Keratinocyte (primary cell): Measurements from ENCODE around the gene PDZRN3. TPM values are rescaled to one million over a fixed set of nuclear protein-coding genes. Genes with fewer than 3 reads are reported as not detected.

ENCODE experiments used
- DNase-seq: peaks from one replicate; pipeline ENCODE4 v3.0.0-alpha.2; 2011; ENCODE audit warnings: low read depth, missing footprints, low spot score
- FAIRE-seq: peaks from 2 replicates; lab custom pipeline; 2011; peaks lifted over from hg19 to GRCh38; lab: Jason Lieb, UNC
- H2AFZ ChIP-seq: 2 replicates; pipeline ENCODE4 v1.6.0; 2012; ENCODE audit warnings: low read length, control low read depth, inconsistent platforms; ENCODE audit not compliant: control insufficient read depth
- H3K27ac ChIP-seq: 2 replicates; pipeline ENCODE4 v1.5.1; 2011; ENCODE audit warnings: low read length; ENCODE audit not compliant: control insufficient read depth, insufficient read depth
- H3K27me3 ChIP-seq: 3 replicates; pipeline ENCODE4 v1.6.0; 2011; ENCODE audit warnings: low read length; ENCODE audit not compliant: control insufficient read depth, insufficient read depth; ENCODE audit errors: extremely low read depth
- H3K36me3 ChIP-seq, 2 experiments: 2 replicates in 1 of 2; 3 replicates in 1 of 2; pipeline ENCODE4 v1.5.1; 2011; ENCODE audit warnings: low read length in 2 of 2, mild to moderate bottlenecking in 1 of 2; ENCODE audit not compliant: control insufficient read depth in 2 of 2, insufficient read depth in 2 of 2; ENCODE audit errors: extremely low read depth in 1 of 2
- H3K4me1 ChIP-seq: 3 replicates; pipeline ENCODE4 v1.5.1; 2011; ENCODE audit warnings: low read length; ENCODE audit not compliant: control insufficient read depth, insufficient read depth; ENCODE audit errors: extremely low read depth
- H3K4me2 ChIP-seq: 3 replicates; pipeline ENCODE4 v1.6.0; 2011; ENCODE audit warnings: low read depth, low read length; ENCODE audit not compliant: control insufficient read depth, insufficient read depth; ENCODE audit errors: extremely low read depth
- H3K4me3 ChIP-seq, 3 experiments: fragments of 200-600 bp in 1 of 3; sonication (generic) in 1 of 3; 2 replicates in 2 of 3; 3 replicates in 1 of 3; pipeline ENCODE4 v1.5.1; 2011 to 2016; ENCODE audit warnings: low read length in 3 of 3, mild to moderate bottlenecking in 3 of 3, control low read depth in 2 of 3, inconsistent platforms in 1 of 3, low read depth in 1 of 3, mixed read lengths in 1 of 3, mixed run types in 1 of 3, moderate library complexity in 1 of 3; ENCODE audit not compliant: control insufficient read depth in 2 of 3, insufficient read depth in 2 of 3; ENCODE audit errors: extremely low read depth in 1 of 3
- H3K79me2 ChIP-seq: 2 replicates; pipeline ENCODE4 v1.6.0; 2012; ENCODE audit warnings: low read length; ENCODE audit not compliant: control insufficient read depth, insufficient read depth
- H3K9ac ChIP-seq: 3 replicates; pipeline ENCODE4 v1.6.0; 2011; ENCODE audit warnings: low read length; ENCODE audit not compliant: control insufficient read depth, insufficient read depth; ENCODE audit errors: extremely low read depth
- H3K9me1 ChIP-seq: 3 replicates; pipeline ENCODE4 v1.6.0; 2011; ENCODE audit warnings: low read length; ENCODE audit not compliant: control insufficient read depth, insufficient read depth; ENCODE audit errors: extremely low read depth
- H3K9me3 ChIP-seq: 2 replicates; pipeline ENCODE4 v1.5.1; 2012; ENCODE audit warnings: low read depth, low read length; ENCODE audit not compliant: control insufficient read depth
- H4K20me1 ChIP-seq: 3 replicates; pipeline ENCODE4 v1.6.0; 2011; ENCODE audit warnings: low read length; ENCODE audit not compliant: control insufficient read depth, insufficient read depth; ENCODE audit errors: extremely low read depth
- EZH2 ChIP-seq: IDR thresholded peaks from one replicate; pipeline ENCODE4 v1.6.1; 2012; ENCODE audit warnings: inconsistent platforms, mild to moderate bottlenecking, low read length, moderate library complexity
- dilution Hi-C: fragments of 300-500 bp; cut with MboI; formaldehyde crosslinking; loops from one replicate; pipeline ENCODE4 v1.7.0; 2020; ENCODE audit warnings: low sequenced_read_pairs; ENCODE audit not compliant: extremely low pct_ligation_motif_present
- polyA plus RNA-seq, 5 experiments: library from polyadenylated mRNA; depleted of rRNA in 3 of 5; stranded (reverse) in 3 of 5; stranded (forward) in 1 of 5; unstranded in 1 of 5; fragments of >200 nt; gene quantifications; 1 replicate in 1 of 5; 2 replicates in 3 of 5; 3 replicates in 1 of 5; pipeline versions ENCODE4 v1.2.1 to v1.2.3, GENCODE V29; 2011 to 2012; ENCODE audit warnings: missing spikeins in 2 of 5, low read depth in 1 of 5, low replicate concordance in 1 of 5
- TF ChIP-seq, protein P1 (sequence below), 3 experiments: IDR thresholded peaks in 1 of 3; conservative IDR thresholded peaks in 1 of 3; optimal IDR thresholded peaks in 1 of 3; 2 replicates in 2 of 3; 3 replicates in 1 of 3; pipeline versions ENCODE3 to v1.5.1; 2011; ENCODE audit warnings: low read length in 3 of 3, mild to moderate bottlenecking in 3 of 3, moderate library complexity in 2 of 3, control low read depth in 1 of 3, inconsistent platforms in 1 of 3; ENCODE audit not compliant: insufficient read depth in 2 of 3; ENCODE audit errors: extremely low read depth in 1 of 3

Gene PDZRN3
- polyA plus RNA-seq, 1 donor (not counting 4 experiments of a cell fraction or from before 2014, with no cell fraction given) = not detected

DNA sequence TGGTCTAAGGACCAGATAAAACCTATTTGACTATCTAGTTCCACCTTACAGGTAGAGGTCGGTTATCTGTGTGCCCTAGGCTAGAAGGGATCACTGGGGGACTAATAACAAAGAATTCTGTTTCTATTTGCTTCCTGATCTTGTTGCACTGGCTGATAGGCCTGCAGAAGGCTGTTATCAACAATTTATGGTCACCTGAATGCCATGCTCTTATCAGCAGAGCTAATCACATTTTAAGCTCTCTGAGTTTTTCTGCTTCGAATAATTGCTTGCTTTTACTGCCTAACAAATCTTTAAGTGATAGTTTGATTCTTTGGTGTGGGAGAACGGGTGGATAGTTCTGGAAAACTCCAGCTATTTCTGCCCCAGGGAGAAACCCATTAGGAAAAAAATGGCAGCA, 263.1 kb downstream of the PDZRN3 start:
- Histone ChIP-seq H3K4me2 (no peak overlapping the region), H3K4me1 (no peaks in the 10 kb centered on the region), H2AFZ (no peak overlapping the region), H3K9ac (no peak overlapping the region), H3K4me3 (no peak overlapping the region), H3K36me3 (no peaks in the 10 kb centered on the region), H3K9me3 (no peaks in the 10 kb centered on the region), H3K27me3 (no peaks in the 10 kb centered on the region), H3K79me2 (no peaks in the 10 kb centered on the region), H3K9me1 (no peaks in the 10 kb centered on the region), H4K20me1 (no peaks in the 10 kb centered on the region), H3K27ac (no peak overlapping the region)
- TF ChIP-seq EZH2 = no peak
- TF ChIP-seq, protein P1, sequence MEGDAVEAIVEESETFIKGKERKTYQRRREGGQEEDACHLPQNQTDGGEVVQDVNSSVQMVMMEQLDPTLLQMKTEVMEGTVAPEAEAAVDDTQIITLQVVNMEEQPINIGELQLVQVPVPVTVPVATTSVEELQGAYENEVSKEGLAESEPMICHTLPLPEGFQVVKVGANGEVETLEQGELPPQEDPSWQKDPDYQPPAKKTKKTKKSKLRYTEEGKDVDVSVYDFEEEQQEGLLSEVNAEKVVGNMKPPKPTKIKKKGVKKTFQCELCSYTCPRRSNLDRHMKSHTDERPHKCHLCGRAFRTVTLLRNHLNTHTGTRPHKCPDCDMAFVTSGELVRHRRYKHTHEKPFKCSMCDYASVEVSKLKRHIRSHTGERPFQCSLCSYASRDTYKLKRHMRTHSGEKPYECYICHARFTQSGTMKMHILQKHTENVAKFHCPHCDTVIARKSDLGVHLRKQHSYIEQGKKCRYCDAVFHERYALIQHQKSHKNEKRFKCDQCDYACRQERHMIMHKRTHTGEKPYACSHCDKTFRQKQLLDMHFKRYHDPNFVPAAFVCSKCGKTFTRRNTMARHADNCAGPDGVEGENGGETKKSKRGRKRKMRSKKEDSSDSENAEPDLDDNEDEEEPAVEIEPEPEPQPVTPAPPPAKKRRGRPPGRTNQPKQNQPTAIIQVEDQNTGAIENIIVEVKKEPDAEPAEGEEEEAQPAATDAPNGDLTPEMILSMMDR (optimal IDR thresholded peaks at IDR 0.05 in 1 of 3, IDR thresholded peaks at IDR 0.05 in 1 of 3, conservative IDR thresholded peaks at IDR 0.05 in 1 of 3; ENCODE audit: extremely low read depth in 1 of 3, insufficient read depth in 2 of 3, low read length in 3 of 3) = no peak
- dilution Hi-C loops = no loop called here
- DNase-seq (no peak), FAIRE-seq (no peak)

DNA sequence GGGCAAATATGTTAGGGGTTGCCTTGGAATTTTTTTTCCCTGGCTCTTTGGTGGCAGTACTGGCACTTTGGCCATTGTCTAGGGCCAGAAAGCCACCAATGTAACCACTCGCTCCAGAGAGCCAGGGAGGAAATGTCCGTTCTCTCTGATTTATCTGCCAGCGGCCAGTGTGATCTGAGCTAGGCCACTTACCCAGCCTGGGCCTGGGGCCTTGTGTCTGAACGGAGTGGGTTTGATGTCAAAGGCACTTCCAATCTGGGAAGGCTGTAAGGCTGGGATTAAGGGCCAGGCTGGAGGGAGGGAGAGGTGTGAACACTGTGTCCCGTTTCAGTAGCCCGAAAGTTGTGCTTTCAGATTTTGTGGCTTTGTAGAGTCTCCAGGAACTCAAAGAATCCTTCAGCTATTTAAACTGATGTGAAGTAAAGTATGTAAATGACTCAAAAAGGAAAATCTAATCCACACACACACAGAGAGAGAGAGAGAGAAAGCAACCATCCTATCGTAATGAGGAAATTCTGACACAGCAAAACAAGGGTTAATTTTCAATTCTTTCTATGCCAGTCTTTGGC, 271.0 kb downstream of the PDZRN3 start:
- Histone ChIP-seq H4K20me1 (no peaks in the 10 kb centered on the region), H3K79me2 (no peaks in the 10 kb centered on the region), H3K27me3 (no peaks in the 10 kb centered on the region), H3K4me1 (no peaks in the 10 kb centered on the region), H3K36me3 (no peaks in the 10 kb centered on the region), H3K9me3 (no peaks in the 10 kb centered on the region), H3K27ac (no peak overlapping the region), H3K9ac (no peak overlapping the region), H3K4me2 (no peak overlapping the region), H3K4me3 (no peak overlapping the region), H2AFZ (no peak overlapping the region), H3K9me1 (no peaks in the 10 kb centered on the region)
- FAIRE-seq (no peak), DNase-seq (no peak)
- dilution Hi-C loops = no loop called here
- no peak for TF ChIP-seq EZH2
